Measurements from ENCODE around the gene NTM. TPM values are rescaled to one million over a fixed set of nuclear protein-coding genes. Genes with fewer than 3 reads are reported as not detected.

The NTM gene
- total and polyA plus RNA-seq, 2 experiments from 2014 or later, result 2.2 to 4.9 TPM

DNA sequence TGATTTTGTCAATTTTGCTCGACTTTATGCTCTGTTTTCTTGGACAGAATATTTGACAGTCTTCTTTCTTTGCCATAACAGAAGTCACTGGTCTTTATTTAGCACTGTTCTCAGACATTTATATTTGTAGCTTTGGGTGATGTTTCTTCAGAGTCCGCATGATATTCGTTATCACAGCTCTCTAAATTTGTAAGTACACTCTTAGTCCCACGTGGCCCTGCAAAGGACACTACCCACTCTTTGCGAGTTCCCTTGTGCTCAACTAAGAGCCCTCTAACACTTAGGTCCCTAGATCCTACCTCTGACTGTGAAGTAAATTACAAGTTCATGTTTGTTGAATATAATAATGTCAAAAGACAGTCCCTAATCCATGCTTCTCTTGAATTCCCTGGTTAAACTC, 651.9 kb downstream of the NTM start:
- Histone ChIP-seq H3K27me3 (no peaks in the 10 kb centered on the region), H3K36me3 (replicated peaks; ENCODE audit: insufficient read depth, low read depth) (no peaks in the 10 kb centered on the region), H3K9me2 (replicated peaks; ENCODE audit: insufficient read depth) (no peaks in the 10 kb centered on the region), H3K9me3 (ENCODE audit: low read depth) (no peaks in the 10 kb centered on the region), H3K4me3 (no peak overlapping the region), H3K4me2 (no peak overlapping the region), H2AFZ (no peak overlapping the region), H3K27ac (no peak overlapping the region), H4K20me1 (ENCODE audit: insufficient read depth, poor library complexity, severe bottlenecking) (no peaks in the 10 kb centered on the region), H3K79me2 (no peaks in the 10 kb centered on the region), H3K4me1 (ENCODE audit: insufficient read depth) (no peaks in the 10 kb centered on the region)
- no peak for DNase-seq (ENCODE audit: low spot score)
- 87% methylated on average over 5 of the region's 5 CpGs for WGBS (ENCODE audit: low lambda C conversion rate, missing lambda C conversion rate)
- no peak for TF ChIP-seq CTCF (IDR thresholded peaks at IDR 0.05; ENCODE audit: poor library complexity)
- no peak for TF ChIP-seq EZH2phosphoT487 (IDR thresholded peaks at IDR 0.05; ENCODE audit: low read depth, severe bottlenecking, unreplicated experiment)
- TF ChIP-seq EZH2 (IDR thresholded peaks at IDR 0.05; ENCODE audit: borderline replicate concordance), result no peak

GRCh38 chr11:132022733-132023478, 652.5 kb downstream of the NTM start:
- 65% methylated on average over 6 of the region's 6 CpGs for WGBS (ENCODE audit: low lambda C conversion rate, missing lambda C conversion rate)
- no peaks in the 10 kb centered on the region for H3K36me3 ChIP-seq (replicated peaks; ENCODE audit: insufficient read depth, low read depth)
- H4K20me1 ChIP-seq (ENCODE audit: insufficient read depth, poor library complexity, severe bottlenecking), result no peaks in the 10 kb centered on the region
- H3K4me1 ChIP-seq (ENCODE audit: insufficient read depth), result no peaks in the 10 kb centered on the region
- H3K9me2 ChIP-seq (replicated peaks; ENCODE audit: insufficient read depth), result no peaks in the 10 kb centered on the region
- TF ChIP-seq EZH2phosphoT487 (IDR thresholded peaks at IDR 0.05; ENCODE audit: low read depth, severe bottlenecking, unreplicated experiment) (no peak), CTCF (IDR thresholded peaks at IDR 0.05; ENCODE audit: poor library complexity) (no peak), EZH2 (IDR thresholded peaks at IDR 0.05; ENCODE audit: borderline replicate concordance) (no peak)
- DNase-seq (ENCODE audit: low spot score), result no peak
- H3K79me2 ChIP-seq, result no peaks in the 10 kb centered on the region
- H3K4me3 ChIP-seq, result no peak overlapping the region
- H2AFZ ChIP-seq, result no peak overlapping the region
- no peaks in the 10 kb centered on the region for H3K27me3 ChIP-seq
- no peaks in the 10 kb centered on the region for H3K9me3 ChIP-seq (ENCODE audit: low read depth)
- no peak overlapping the region for H3K4me2 ChIP-seq
- H3K27ac ChIP-seq, result no peak overlapping the region

DNA sequence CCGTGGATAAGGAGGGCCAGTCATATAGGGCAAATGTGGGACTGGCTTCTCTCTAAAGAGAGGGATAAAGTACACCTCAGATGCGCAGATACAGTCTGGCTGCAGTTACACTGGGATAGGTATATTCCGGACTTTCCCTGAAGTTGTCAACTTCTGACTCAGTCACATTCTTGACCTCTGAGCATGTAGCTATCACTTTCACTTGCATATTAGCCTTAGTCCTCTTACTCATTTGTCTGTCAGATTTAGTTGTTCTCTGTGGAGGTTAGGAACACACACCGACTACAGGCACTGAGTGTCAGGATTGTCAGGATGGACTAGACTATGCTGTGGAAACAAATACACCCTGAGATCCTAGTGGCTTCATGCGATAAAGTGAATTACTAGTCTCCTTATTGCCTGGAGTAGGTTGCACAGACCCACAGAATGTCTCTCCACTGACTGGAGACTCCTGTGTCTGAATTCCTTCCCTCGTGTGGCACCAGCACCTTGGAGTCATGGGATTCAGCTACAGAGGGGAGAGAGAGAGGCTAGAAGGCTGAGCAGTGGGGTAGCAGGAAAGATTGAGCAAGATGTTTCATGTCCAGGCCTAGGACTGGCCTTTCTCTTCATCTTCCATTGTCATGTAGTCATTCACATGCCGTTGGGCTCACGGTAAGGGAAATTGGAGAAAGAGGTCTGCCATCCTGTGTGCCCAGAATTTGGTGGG, 654.3 kb downstream of the NTM start:
- TF ChIP-seq CTCF (IDR thresholded peaks at IDR 0.05; ENCODE audit: poor library complexity) (no peak), EZH2phosphoT487 (IDR thresholded peaks at IDR 0.05; ENCODE audit: low read depth, severe bottlenecking, unreplicated experiment) (no peak), EZH2 (IDR thresholded peaks at IDR 0.05; ENCODE audit: borderline replicate concordance) (no peak)
- H4K20me1 ChIP-seq (ENCODE audit: insufficient read depth, poor library complexity, severe bottlenecking), result no peaks in the 10 kb centered on the region
- no peak overlapping the region for H3K4me3 ChIP-seq
- no peaks in the 10 kb centered on the region for H3K27me3 ChIP-seq
- no peak overlapping the region for H2AFZ ChIP-seq
- DNase-seq (ENCODE audit: low spot score), result no peak
- no peaks in the 10 kb centered on the region for H3K79me2 ChIP-seq
- H3K9me3 ChIP-seq (ENCODE audit: low read depth), result no peaks in the 10 kb centered on the region
- no peaks in the 10 kb centered on the region for H3K36me3 ChIP-seq (replicated peaks; ENCODE audit: insufficient read depth, low read depth)
- 84% methylated on average over 8 of the region's 8 CpGs for WGBS (ENCODE audit: low lambda C conversion rate, missing lambda C conversion rate)
- H3K4me1 ChIP-seq (ENCODE audit: insufficient read depth), result no peaks in the 10 kb centered on the region
- no peak overlapping the region for H3K4me2 ChIP-seq
- H3K9me2 ChIP-seq (replicated peaks; ENCODE audit: insufficient read depth), result no peaks in the 10 kb centered on the region
- H3K27ac ChIP-seq, result no peak overlapping the region

Measured in hepatocyte (in vitro differentiated cells).